GM12875 (cell line): ENCODE results near the gene SEC14L2.
"Not testable (repeated sequence)": the region's sequence is repeated elsewhere in the genome, so short reads cannot be mapped to it uniquely, and the experiment has no call there.

Experiments
- H3K4me3 ChIP-seq: one replicate; pipeline ENCODE4 v1.5.1; 2011; ENCODE audit warnings: low read depth, low read length, control low read depth
- TF ChIP-seq, protein P1 (sequence below): IDR thresholded peaks from 2 replicates; pipeline ENCODE4 v1.5.1; 2011; ENCODE audit warnings: low read depth, mild to moderate bottlenecking, control low read depth, inconsistent platforms, low read length, moderate library complexity, borderline replicate concordance; ENCODE audit not compliant: insufficient read depth

Gene SEC14L2

GRCh38 chr22:30455075-30455840 is 58.4 kb downstream of the SEC14L2 start:
- no peak overlapping the region for H3K4me3 ChIP-seq
- TF ChIP-seq, protein P1, sequence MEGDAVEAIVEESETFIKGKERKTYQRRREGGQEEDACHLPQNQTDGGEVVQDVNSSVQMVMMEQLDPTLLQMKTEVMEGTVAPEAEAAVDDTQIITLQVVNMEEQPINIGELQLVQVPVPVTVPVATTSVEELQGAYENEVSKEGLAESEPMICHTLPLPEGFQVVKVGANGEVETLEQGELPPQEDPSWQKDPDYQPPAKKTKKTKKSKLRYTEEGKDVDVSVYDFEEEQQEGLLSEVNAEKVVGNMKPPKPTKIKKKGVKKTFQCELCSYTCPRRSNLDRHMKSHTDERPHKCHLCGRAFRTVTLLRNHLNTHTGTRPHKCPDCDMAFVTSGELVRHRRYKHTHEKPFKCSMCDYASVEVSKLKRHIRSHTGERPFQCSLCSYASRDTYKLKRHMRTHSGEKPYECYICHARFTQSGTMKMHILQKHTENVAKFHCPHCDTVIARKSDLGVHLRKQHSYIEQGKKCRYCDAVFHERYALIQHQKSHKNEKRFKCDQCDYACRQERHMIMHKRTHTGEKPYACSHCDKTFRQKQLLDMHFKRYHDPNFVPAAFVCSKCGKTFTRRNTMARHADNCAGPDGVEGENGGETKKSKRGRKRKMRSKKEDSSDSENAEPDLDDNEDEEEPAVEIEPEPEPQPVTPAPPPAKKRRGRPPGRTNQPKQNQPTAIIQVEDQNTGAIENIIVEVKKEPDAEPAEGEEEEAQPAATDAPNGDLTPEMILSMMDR: no peak

DNA sequence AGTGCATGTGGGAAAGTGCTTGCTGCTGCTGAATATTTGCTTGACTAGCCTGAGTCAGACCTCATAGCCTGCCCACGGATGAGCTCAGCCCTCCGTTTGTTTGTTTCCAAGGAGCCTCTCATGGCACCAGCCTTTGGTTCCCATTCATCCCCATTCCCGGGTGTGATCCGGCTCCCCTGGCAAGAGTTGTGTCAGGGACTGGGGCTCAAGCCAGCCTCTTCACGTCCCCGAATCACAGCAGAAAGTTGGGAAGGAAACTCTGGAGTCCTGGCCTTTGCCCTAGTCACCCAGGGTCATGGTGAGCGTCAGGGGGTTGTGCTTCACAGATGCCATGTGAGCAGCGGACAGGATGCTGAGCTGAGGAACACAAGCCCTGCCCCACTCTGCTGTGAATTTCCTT is 61.2 kb downstream of the SEC14L2 start:
- TF ChIP-seq, protein P1: no peak

DNA sequence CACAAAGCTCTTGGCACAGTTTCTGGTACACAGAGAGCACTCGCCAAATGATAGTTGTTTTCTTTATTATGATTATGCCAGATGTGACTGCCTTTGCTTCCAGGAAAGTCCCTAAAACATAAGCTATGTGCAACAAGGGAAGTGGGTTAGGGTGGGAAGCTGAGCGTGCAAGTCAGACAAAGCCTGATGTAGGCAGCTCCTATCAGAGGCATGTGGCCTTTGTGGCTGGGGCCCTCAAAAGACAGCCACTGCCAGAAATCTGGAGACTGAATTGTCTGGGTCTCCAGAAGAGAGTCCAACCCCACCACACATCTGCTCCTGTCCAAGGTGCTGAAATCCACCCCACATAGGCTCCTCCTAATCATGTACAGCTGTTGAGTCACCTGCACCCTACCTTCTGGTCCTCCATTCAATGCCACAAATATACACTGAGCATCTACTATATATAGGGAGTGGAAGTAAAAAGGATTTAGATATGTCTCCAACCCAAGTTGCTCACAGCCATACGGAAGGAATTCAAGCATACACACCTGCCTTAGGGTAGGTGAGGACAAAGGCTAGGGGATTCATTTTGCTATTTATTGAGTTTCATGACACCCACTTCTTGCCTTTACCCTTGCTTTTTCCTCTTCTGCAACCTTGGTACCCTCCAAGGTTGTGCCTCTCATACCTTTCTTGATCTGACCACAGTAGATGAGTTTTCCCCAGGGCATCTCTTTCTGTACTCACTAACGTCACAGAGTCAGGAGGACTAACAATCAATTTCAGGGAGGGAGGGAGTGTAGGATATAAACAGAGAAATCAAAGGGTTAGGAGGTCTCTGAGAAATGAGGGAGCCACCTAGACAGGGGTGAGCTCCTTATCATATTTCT is 62.6 kb downstream of the SEC14L2 start:
- H3K4me3 ChIP-seq: no peak overlapping the region
- TF ChIP-seq, protein P1: no peak

More for the DNA sequence above, 61.2 kb downstream of the SEC14L2 start:
- H3K4me3 ChIP-seq: no peak overlapping the region

DNA sequence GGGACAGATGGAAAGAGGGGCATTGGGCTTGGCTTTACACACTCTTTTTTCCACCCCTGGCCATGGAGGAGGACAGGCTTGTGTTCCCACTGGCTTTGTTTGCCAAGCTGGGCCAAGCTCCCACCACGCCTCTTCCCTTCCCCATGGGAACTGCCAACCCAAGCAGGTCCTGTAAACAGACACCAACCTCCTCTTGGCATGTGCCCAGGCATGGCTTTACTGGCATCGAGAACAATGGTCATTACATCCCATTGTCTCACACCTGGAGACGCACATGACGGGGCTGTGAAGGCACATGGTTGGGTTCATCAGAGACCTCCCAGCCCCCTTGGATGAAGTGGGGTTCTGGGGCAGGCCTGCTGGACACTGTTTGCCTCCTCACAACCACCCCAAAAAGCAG is 63.3 kb downstream of the SEC14L2 start:
- no peak overlapping the region for H3K4me3 ChIP-seq
- TF ChIP-seq, protein P1: no peak

DNA sequence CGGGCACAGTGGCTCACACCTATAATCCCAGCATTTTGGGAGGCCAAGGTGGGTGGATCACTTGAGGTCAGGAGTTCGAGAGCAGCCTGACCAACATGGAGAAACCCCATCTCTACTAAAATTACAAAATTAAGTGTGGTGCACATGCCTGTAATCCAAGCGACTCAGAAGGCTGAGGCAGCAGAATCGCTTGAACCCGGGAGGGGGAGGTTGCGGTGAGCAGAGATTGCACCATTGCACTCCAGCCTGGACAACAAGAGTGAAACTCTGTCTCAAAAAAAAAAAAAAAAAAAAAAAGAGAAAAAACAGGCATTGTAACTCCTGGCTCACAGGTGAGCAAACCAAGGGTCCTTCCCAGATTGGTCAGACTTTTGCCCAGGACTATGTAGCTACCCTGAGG is 63.7 kb downstream of the SEC14L2 start:
- not testable (repeated sequence) for H3K4me3 ChIP-seq

DNA sequence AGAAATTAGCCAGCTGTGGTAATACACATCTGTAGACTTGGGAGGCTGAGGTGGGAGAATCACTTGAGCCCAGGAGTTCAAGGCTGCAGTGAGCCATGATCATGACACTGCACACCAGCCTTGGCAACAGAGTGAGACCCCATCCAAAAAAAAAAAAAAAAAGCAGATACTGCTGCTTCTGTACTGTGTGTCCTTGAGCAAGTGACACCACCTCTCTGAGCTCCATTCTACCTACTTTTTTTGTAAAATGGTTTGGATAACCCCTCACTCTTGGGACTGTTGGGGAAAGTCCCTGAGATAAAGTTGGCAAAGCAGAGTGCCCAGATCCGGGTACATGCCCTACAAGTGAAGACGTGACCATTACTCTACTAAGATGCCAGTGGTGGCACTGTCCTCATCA is 72.3 kb downstream of the SEC14L2 start:
- H3K4me3 ChIP-seq: no peak overlapping the region
- TF ChIP-seq, protein P1: no peak

GRCh38 chr22:30470655-30471054 is 73.8 kb downstream of the SEC14L2 start:
- TF ChIP-seq, protein P1: no peak
- H3K4me3 ChIP-seq: no peak overlapping the region
